ENCODE data around the gene PDIA6.

PDIA6 gene

GRCh38 chr2:10796703-10797102 is 15.9 kb downstream of the PDIA6 start:
- no peak overlapping the region for H3K4me3 ChIP-seq (ENCODE audit: low read depth, low read length)
- no peak for TF ChIP-seq CTCF (IDR thresholded peaks at IDR 0.05; ENCODE audit: insufficient read depth, low read depth, low read length, missing control alignments)
- no peak for DNase-seq (ENCODE audit: low read depth)

- no peak overlapping the region for H3K4me3 ChIP-seq (ENCODE audit: low read depth, low read length)
- no peak for DNase-seq (ENCODE audit: low read depth)
- TF ChIP-seq CTCF (IDR thresholded peaks at IDR 0.05; ENCODE audit: insufficient read depth, low read depth, low read length, missing control alignments), result no peak
Measured at GRCh38 chr2:10795508-10796046, 17.0 kb downstream of the PDIA6 start.

- TF ChIP-seq CTCF (IDR thresholded peaks at IDR 0.05; ENCODE audit: insufficient read depth, low read depth, low read length, missing control alignments), result no peak
- DNase-seq (ENCODE audit: low read depth), result no peak
- H3K4me3 ChIP-seq (ENCODE audit: low read depth, low read length), result no peak overlapping the region
Measured at GRCh38 chr2:10794876-10795275, 17.7 kb downstream of the PDIA6 start.

GRCh38 chr2:10793816-10794215 is 18.8 kb downstream of the PDIA6 start:
- H3K4me3 ChIP-seq (ENCODE audit: low read depth, low read length), result no peak overlapping the region
- no peak for TF ChIP-seq CTCF (IDR thresholded peaks at IDR 0.05; ENCODE audit: insufficient read depth, low read depth, low read length, missing control alignments)
- no peak for DNase-seq (ENCODE audit: low read depth)

- DNase-seq (ENCODE audit: low read depth), result no peak
- no peak for TF ChIP-seq CTCF (IDR thresholded peaks at IDR 0.05; ENCODE audit: insufficient read depth, low read depth, low read length, missing control alignments)
- H3K4me3 ChIP-seq (ENCODE audit: low read depth, low read length), result no peak overlapping the region
Measured at GRCh38 chr2:10792660-10793400, 19.8 kb downstream of the PDIA6 start.

- no peak for TF ChIP-seq CTCF (IDR thresholded peaks at IDR 0.05; ENCODE audit: insufficient read depth, low read depth, low read length, missing control alignments)
- H3K4me3 ChIP-seq (ENCODE audit: low read depth, low read length), result no peak overlapping the region
- DNase-seq (ENCODE audit: low read depth), result peak; percentile 64
Measured at GRCh38 chr2:10792001-10792634, 20.5 kb downstream of the PDIA6 start.

Data from GM12865 (cell line).